GM18867 (cell line): ENCODE data around the gene WIZ.

Experiments
- ATAC-seq: cut with Tn5 transposase; IDR thresholded peaks from one replicate; pipeline ENCODE4 v1.9.1; 2021; ENCODE audit warnings: mild to moderate bottlenecking, moderate library complexity; ENCODE audit not compliant: unreplicated experiment

WIZ gene

GRCh38 chr19:15467734-15468214 is 18.0 kb upstream of the WIZ start:
- ATAC-seq, result no peak

GRCh38 chr19:15466851-15467733 is 17.3 kb upstream of the WIZ start:
- ATAC-seq, result peak; percentile 41

- peak; percentile 49 for ATAC-seq
Observed at GRCh38 chr19:15464394-15465385, 14.9 kb upstream of the WIZ start, which contains the start of gene RASAL3. RASAL3 (minus strand) TSS chr19:15464544; CDS start chr19:15464358, 186 bp downstream.

GRCh38 chr19:15463861-15464371 is 14.2 kb upstream of the WIZ start:
- ATAC-seq, result no peak

- ATAC-seq, result no peak
Observed at GRCh38 chr19:15461694-15462093, 11.9 kb upstream of the WIZ start.

GRCh38 chr19:15457701-15458484 is 8.1 kb upstream of the WIZ start:
- ATAC-seq, result no peak

GRCh38 chr19:15456871-15457700 is 7.3 kb upstream of the WIZ start:
- no peak for ATAC-seq

- no peak for ATAC-seq
Observed at GRCh38 chr19:15456441-15456840, 6.7 kb upstream of the WIZ start.

- ATAC-seq, result no peak
Observed at GRCh38 chr19:15455996-15456395, 6.2 kb upstream of the WIZ start.

- ATAC-seq, result no peak
Observed at GRCh38 chr19:15453906-15454860, 4.4 kb upstream of the WIZ start.

- no peak for ATAC-seq
Observed at GRCh38 chr19:15453091-15453578, 3.4 kb upstream of the WIZ start.

- ATAC-seq, result no peak
Observed at GRCh38 chr19:15452111-15453047, 2.6 kb upstream of the WIZ start.

GRCh38 chr19:15450528-15450890 is 753 bp upstream of the WIZ start:
- ATAC-seq, result no peak

GRCh38 chr19:15448778-15449619 is 757 bp downstream of the WIZ start:
- peak; percentile 5 for ATAC-seq

- ATAC-seq, result no peak
Observed at GRCh38 chr19:15448044-15448777, 1.5 kb downstream of the WIZ start.

GRCh38 chr19:15447057-15447456 is 2.7 kb downstream of the WIZ start:
- ATAC-seq, result no peak
